Transverse colon (tissue), 4 donors: ENCODE results near the gene CCDC73. TPM values are rescaled to one million over a fixed set of nuclear protein-coding genes. Genes with fewer than 3 reads are reported as not detected.

Experiments
- DNase-seq: peaks from one replicate; pipeline ENCODE4 v3.0.0-alpha.2; 2019
- H3K27ac ChIP-seq, 4 donors: fragments of 200-600 bp; sonication (generic); 2 replicates each; pipeline ENCODE4 v1.5.1; 2016 to 2018; ENCODE audit warnings: inconsistent platforms in 4 of 4
- H3K27me3 ChIP-seq: fragments of 200-600 bp; sonication (generic); 2 replicates; pipeline ENCODE4 v1.5.1; 2017; ENCODE audit warnings: inconsistent platforms
- H3K36me3 ChIP-seq, 4 donors: fragments of 200-600 bp; sonication (generic); 2 replicates each; pipeline ENCODE4 v1.5.1; 2017 to 2019; ENCODE audit warnings: inconsistent platforms in 4 of 4
- H3K4me1 ChIP-seq, 4 donors: fragments of 200-600 bp; sonication (generic); 2 replicates each; pipeline ENCODE4 v1.5.1; 2017 to 2020; ENCODE audit warnings: inconsistent platforms in 4 of 4
- H3K4me3 ChIP-seq, 4 donors: fragments of 200-600 bp; sonication (generic); 1 replicate in 1 of 4; 2 replicates in 3 of 4; pipeline versions ENCODE4 v1.5.1 to v1.6.1; 2017 to 2019; ENCODE audit warnings: inconsistent platforms in 4 of 4
- H3K9me3 ChIP-seq, 2 donors: fragments of 200-600 bp; sonication (generic); 2 replicates each; pipeline ENCODE4 v1.5.1; 2017 to 2019; ENCODE audit warnings: inconsistent platforms in 2 of 2
- EP300 ChIP-seq: sonication (generic); formaldehyde crosslinking; IDR thresholded peaks from one replicate; pipeline ENCODE4 v1.6.1; 2017; ENCODE audit warnings: antibody characterized with exemption, low read depth
- POLR2A ChIP-seq: fragments of 450-650 bp; IDR thresholded peaks from one replicate; pipeline ENCODE4 v1.6.1; 2016; ENCODE audit warnings: antibody characterized with exemption, mild to moderate bottlenecking, moderate library complexity
- POLR2AphosphoS5 ChIP-seq, 3 donors: sonication (generic); formaldehyde crosslinking; IDR thresholded peaks; one replicate each; pipeline ENCODE4 v1.6.1; 2016; ENCODE audit warnings: antibody characterized with exemption in 3 of 3
- WGBS, 2 donors: methylation state at CpG; one replicate each; pipeline ENCODE4 v1.1.5; 2018; ENCODE audit warnings: low coverage in 1 of 2; 5-methylcytosine and 5-hydroxymethylcytosine counted together
- in situ Hi-C, 4 donors: fragments of 200-750 bp; cut with MboI; loops; one replicate each; pipeline versions ENCODE4 v1.15.0 to v1.15.1; 2017; ENCODE audit warnings: low sequenced_read_pairs in 3 of 4, low pct_ligation_motif_present in 1 of 4, low pct_unique_long_range_greater_than_20kb in 1 of 4
- intact Hi-C: fragments of 100-400 bp; cut with DNase I; formaldehyde crosslinking; loops from one replicate; pipeline ENCODE4 v1.15.1; 2023; ENCODE audit warnings: low total_unique reads
- total RNA-seq, 4 donors: library from RNA; depleted of rRNA; stranded (reverse); fragments of >200 nt; gene quantifications; one replicate each; pipeline ENCODE4 v1.1.0, GENCODE V29; 2016
- TF ChIP-seq, protein P1 (sequence below), 5 experiments: fragments of 200-600 bp in 3 of 5; fragments of 450-650 bp in 2 of 5; sonication (generic) in 3 of 5; IDR thresholded peaks; 1 replicate in 2 of 5; 2 replicates in 3 of 5; pipeline ENCODE4 v1.5.1; 2016 to 2017; ENCODE audit warnings: antibody characterized with exemption in 5 of 5, inconsistent platforms in 3 of 5, mild to moderate bottlenecking in 2 of 5, moderate library complexity in 1 of 5

The CCDC73 gene
- total RNA-seq, 4 donors from 2014 or later: not detected

DNA sequence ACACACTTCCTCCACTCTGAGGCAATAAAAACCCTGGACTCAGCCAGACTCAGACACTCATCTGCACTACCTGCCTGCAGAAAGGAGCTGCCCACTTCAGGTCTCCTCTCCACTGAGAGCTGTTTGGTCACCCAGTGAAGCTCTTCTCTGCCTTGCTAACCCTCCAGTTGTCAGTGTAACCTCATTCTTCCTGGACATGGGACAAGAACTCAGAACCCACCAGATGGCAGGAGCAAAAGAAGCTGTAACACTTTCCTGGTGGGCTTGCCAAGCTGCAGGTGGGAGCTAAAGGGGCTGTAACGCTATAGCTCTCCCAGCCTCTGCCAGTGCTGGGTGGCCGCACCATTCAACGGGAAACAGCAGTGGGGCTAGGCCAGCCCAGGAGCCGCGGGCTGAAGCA lies 89.7 kb downstream of the CCDC73 start:
- no peaks in the 10 kb centered on the region for H3K36me3 ChIP-seq
- in situ Hi-C loops (no loop called here), intact Hi-C loops (no loop called here)
- no peak overlapping the region for H3K27ac ChIP-seq
- no peak overlapping the region for H3K4me3 ChIP-seq
- TF ChIP-seq EP300: no peak
- TF ChIP-seq, protein P1, sequence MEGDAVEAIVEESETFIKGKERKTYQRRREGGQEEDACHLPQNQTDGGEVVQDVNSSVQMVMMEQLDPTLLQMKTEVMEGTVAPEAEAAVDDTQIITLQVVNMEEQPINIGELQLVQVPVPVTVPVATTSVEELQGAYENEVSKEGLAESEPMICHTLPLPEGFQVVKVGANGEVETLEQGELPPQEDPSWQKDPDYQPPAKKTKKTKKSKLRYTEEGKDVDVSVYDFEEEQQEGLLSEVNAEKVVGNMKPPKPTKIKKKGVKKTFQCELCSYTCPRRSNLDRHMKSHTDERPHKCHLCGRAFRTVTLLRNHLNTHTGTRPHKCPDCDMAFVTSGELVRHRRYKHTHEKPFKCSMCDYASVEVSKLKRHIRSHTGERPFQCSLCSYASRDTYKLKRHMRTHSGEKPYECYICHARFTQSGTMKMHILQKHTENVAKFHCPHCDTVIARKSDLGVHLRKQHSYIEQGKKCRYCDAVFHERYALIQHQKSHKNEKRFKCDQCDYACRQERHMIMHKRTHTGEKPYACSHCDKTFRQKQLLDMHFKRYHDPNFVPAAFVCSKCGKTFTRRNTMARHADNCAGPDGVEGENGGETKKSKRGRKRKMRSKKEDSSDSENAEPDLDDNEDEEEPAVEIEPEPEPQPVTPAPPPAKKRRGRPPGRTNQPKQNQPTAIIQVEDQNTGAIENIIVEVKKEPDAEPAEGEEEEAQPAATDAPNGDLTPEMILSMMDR (IDR thresholded peaks at IDR 0.05): no peak
- TF ChIP-seq POLR2AphosphoS5 (IDR thresholded peaks at IDR 0.05): no peak
- TF ChIP-seq POLR2A: no peak
- H3K27me3 ChIP-seq: no peaks in the 10 kb centered on the region
- 93% methylated on average over 5 of the region's 5 CpGs; no CpG with 5 or more reads in 1 of the 2 donors for WGBS, 2 donors
- DNase-seq: no peak
- no peaks in the 10 kb centered on the region for H3K4me1 ChIP-seq
- no peaks in the 10 kb centered on the region for H3K9me3 ChIP-seq

DNA sequence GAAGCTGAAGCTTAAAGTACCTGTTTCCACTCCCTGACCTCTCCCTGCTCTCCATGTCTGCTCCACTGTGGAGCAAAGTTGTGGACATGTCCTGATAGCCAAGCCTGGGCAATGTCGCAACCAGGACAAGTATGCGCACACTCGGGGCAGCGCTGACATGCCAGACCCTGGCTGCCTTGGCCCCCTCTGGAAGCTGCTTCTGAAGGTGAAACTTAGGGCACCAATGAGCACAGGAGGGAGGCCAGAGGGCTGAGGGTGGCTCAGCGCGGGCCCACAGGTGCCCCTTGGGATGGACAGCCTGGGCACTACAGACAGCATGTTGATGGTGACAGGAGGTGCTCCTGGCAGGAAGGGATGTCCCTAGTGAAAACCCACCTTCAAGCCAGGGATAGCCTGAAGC lies 90.2 kb downstream of the CCDC73 start:
- DNase-seq: no peak
- Histone ChIP-seq H3K27ac (no peak overlapping the region), H3K4me1 (no peaks in the 10 kb centered on the region), H3K9me3 (no peaks in the 10 kb centered on the region), H3K4me3 (no peak overlapping the region), H3K27me3 (no peaks in the 10 kb centered on the region), H3K36me3 (no peaks in the 10 kb centered on the region)
- intact Hi-C loops (no loop called here), in situ Hi-C loops (no loop called here)
- 97% methylated on average over 6 of the region's 6 CpGs; no CpG with 5 or more reads in 1 of the 2 donors for WGBS, 2 donors
- TF ChIP-seq POLR2A (no peak), EP300 (no peak), POLR2AphosphoS5 (IDR thresholded peaks at IDR 0.05) (no peak)
- TF ChIP-seq, protein P1 (IDR thresholded peaks at IDR 0.05): no peak

DNA sequence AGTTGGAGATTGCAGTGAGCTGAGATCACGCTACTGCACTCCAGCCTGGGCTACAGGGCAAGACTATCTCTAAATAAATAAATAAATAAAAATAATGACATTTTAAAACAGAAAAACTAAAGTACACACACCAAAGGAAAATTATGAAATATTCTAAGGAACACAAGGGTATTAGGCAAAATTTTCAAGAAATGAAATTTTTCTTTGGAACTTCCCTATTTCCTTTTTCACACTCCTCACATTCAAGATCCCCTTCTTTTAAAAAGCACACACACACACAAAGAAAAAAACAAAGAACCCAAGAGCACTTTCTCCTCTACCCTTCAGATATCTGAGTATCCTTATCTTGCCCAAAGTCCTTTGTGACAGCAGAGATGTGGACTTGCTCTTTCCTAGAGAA lies 92.8 kb downstream of the CCDC73 start:
- in situ Hi-C loops (no loop called here), intact Hi-C loops (no loop called here)
- TF ChIP-seq EP300: no peak
- TF ChIP-seq POLR2AphosphoS5 (IDR thresholded peaks at IDR 0.05): no peak
- TF ChIP-seq, protein P1 (IDR thresholded peaks at IDR 0.05): no peak
- no peak for TF ChIP-seq POLR2A
- Histone ChIP-seq H3K9me3 (no peaks in the 10 kb centered on the region), H3K36me3 (no peaks in the 10 kb centered on the region), H3K27ac (no peak overlapping the region), H3K4me3 (no peak overlapping the region), H3K27me3 (no peaks in the 10 kb centered on the region), H3K4me1 (no peaks in the 10 kb centered on the region)
- WGBS, 2 donors: 70 to 89% methylated on average over 1 of the region's 1 CpG
- DNase-seq: no peak

DNA sequence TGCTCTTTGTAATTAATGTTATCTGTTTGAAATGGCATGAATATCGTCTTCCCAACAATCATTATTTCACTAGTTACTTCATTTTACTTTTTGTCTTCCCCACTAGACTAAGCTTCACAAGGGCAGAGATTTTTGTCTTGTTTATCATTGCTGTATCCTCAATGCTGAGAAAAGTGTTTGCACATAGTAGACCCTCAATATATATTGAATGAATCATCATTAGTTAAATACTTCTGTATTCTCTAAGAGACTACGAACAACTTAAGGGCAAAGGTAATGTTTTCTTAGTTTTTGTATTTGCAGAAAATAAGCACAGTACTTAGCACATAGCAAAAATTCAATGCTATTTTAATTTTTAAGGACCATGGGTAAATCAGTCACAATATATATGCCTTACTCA lies 95.9 kb downstream of the CCDC73 start:
- TF ChIP-seq EP300 (no peak), POLR2AphosphoS5 (IDR thresholded peaks at IDR 0.05) (no peak), POLR2A (no peak)
- TF ChIP-seq, protein P1 (IDR thresholded peaks at IDR 0.05): no peak
- in situ Hi-C loops: loop anchor here in 1 of 4 donors (10.0 kb wide), 1 partner anchor 56 kb away; no protein-coding TSS in a partner anchor
- Histone ChIP-seq H3K4me3 (no peak overlapping the region), H3K27ac (no peak overlapping the region), H3K36me3 (no peaks in the 10 kb centered on the region), H3K9me3 (no peaks in the 10 kb centered on the region), H3K4me1 (no peaks in the 10 kb centered on the region), H3K27me3 (no peaks in the 10 kb centered on the region)
- intact Hi-C loops: no loop called here
- WGBS, 2 donors: 67 to 74% methylated on average over 2 of the region's 2 CpGs
- no peak for DNase-seq
